H1 (cell line): ENCODE data around the gene ACTA2. TPM values are rescaled to one million over a fixed set of nuclear protein-coding genes. Genes with fewer than 3 reads are reported as not detected.

ENCODE experiments used
- E2F6 ChIP-seq: IDR thresholded peaks from 2 replicates; pipeline ENCODE4 v1.6.1; 2012; ENCODE audit warnings: inconsistent platforms
- MAFK ChIP-seq: IDR thresholded peaks from 2 replicates; pipeline ENCODE4 v1.6.1; 2012; ENCODE audit warnings: low read depth, mild to moderate bottlenecking, improper control_type of control experiment, low read length
- POLR2AphosphoS5 ChIP-seq: IDR thresholded peaks from 2 replicates; pipeline ENCODE4 v1.6.1; 2011; ENCODE audit warnings: low read depth, low read length
- RNF2 ChIP-seq: fragments of 200-900, 300-1000 bp; sonication (generic); IDR thresholded peaks from 2 replicates; pipeline ENCODE4 v1.7.1; 2016; ENCODE audit warnings: borderline replicate concordance, low read depth, mild to moderate bottlenecking, antibody characterized with exemption, low read length; ENCODE audit not compliant: poor library complexity, severe bottlenecking; ENCODE audit errors: missing control alignments
- TBP ChIP-seq: IDR thresholded peaks from 2 replicates; pipeline ENCODE4 v1.6.1; 2011; ENCODE audit warnings: low read depth, low read length, improper control_type of control experiment
- polyA plus RNA-seq, 7 experiments: library from polyadenylated mRNA; depleted of rRNA in 3 of 7; stranded (reverse) in 5 of 7; unstranded in 2 of 7; fragments of >200 nt in 5 of 7; fragments of 200-250 nt in 2 of 7; gene quantifications; 1 replicate in 5 of 7; 2 replicates in 1 of 7; 4 replicates in 1 of 7; pipeline versions ENCODE4 v1.2.1 to v1.2.3, GENCODE V29; 2011 to 2013; ENCODE audit warnings: missing spikeins in 2 of 7, mixed read lengths in 2 of 7
- total RNA-seq: library from RNA; stranded (reverse); fragmentation: NEBNext Ultra II Directional; extraction: Animal tissue kit (Norgen Biotek cat#: 25700); gene quantifications from 2 replicates; pipeline ENCODE4 v1.2.1, GENCODE V29; 2021

The ACTA2 gene
- total and polyA plus RNA-seq, 2 of the 8 experiments (the other 6 are each of a cell fraction or from before 2014, with no cell fraction given) = 3.5 to 8.9 TPM

- TF ChIP-seq MAFK = no peak
- no peak for TF ChIP-seq POLR2AphosphoS5
- no peak for TF ChIP-seq RNF2
- TF ChIP-seq E2F6 = no peak
- TF ChIP-seq TBP = no peak
Observed at GRCh38 chr10:88954458-88955083, 2.0 kb upstream of the ACTA2 start (continued).
